Metanephros (tissue), 2 donors: ENCODE data around the gene CCDC157. TPM values are rescaled to one million over a fixed set of nuclear protein-coding genes. Genes with fewer than 3 reads are reported as not detected.

Source experiments
- small RNA-seq: library from RNA; depleted of rRNA; stranded (forward); fragments of <200 nt; gene quantifications from one replicate; pipeline ENCODE3, GENCODE V24; 2014; ENCODE audit warnings: low replicate concordance
- total RNA-seq: library from RNA; depleted of rRNA; stranded (reverse); fragments of >200 nt; gene quantifications from one replicate; pipeline ENCODE4 v1.2.3, GENCODE V29; 2014

Gene CCDC157
- 6.4 TPM for total RNA-seq

GRCh38 chr22:30356449-30357235 lies at the start of gene CCDC157, which contains the start of gene SF3A1:
CCDC157 (plus strand) TSS chr22:30357007; CDS start chr22:30366001, 8,994 bp downstream.
SF3A1 (minus strand) TSS chr22:30356894; CDS start chr22:30356792, 102 bp downstream.

GRCh38 chr22:30326706-30327362 lies 30.0 kb upstream of the CCDC157 start, which contains the start of gene TBC1D10A:
TBC1D10A (minus strand) TSS chr22:30326941; CDS start chr22:30326881, 60 bp downstream.

GRCh38 chr22:30386960-30387827 lies 30.4 kb downstream of the CCDC157 start, which contains the start of gene RNF215:
RNF215 (minus strand) TSS chr22:30387411; CDS start chr22:30387313, 98 bp downstream.

GRCh38 chr22:30396871-30397655 lies 40.3 kb downstream of the CCDC157 start, which contains the start of gene SEC14L2:
SEC14L2 (plus strand) TSS chr22:30397018; CDS start chr22:30397117, 99 bp downstream.

GRCh38 chr22:30425616-30426387 lies 69.0 kb downstream of the CCDC157 start, which contains the start of gene MTFP1:
MTFP1 (plus strand) TSS chr22:30425768; CDS start chr22:30425880, 112 bp downstream.

Small RNA genes lying within 50 kb of the gene (small RNA-seq; reads per million reads assigned to genes)
- gene AC004832.3 (not detected), gene RNU6-564P (not detected)

Other genes with a start within 250 kb of the CCDC157 start
- 2.7 TPM for gene LIF, start 110.2 kb upstream of the CCDC157 start, total RNA-seq
- 3.0 TPM for gene OSM, start 90.2 kb upstream of the CCDC157 start, total RNA-seq
- gene CASTOR1, start 67.5 kb upstream of the CCDC157 start, total RNA-seq, result 14.1 TPM
- 18.0 TPM for gene TBC1D10A, start 30.1 kb upstream of the CCDC157 start, total RNA-seq
- 60.0 TPM for gene SF3A1, start 113 bp upstream of the CCDC157 start, total RNA-seq
- gene RNF215, start 30.4 kb downstream of the CCDC157 start, total RNA-seq, result 22.1 TPM
- gene SEC14L2, start 40.0 kb downstream of the CCDC157 start, total RNA-seq, result 2.9 TPM
- 12.0 TPM for gene MTFP1, start 68.8 kb downstream of the CCDC157 start, total RNA-seq
- not detected for gene SEC14L3, start 115.0 kb downstream of the CCDC157 start, total RNA-seq
- gene SEC14L4, start 148.7 kb downstream of the CCDC157 start, total RNA-seq, result 0.99 TPM
- gene SEC14L6, start 189.7 kb downstream of the CCDC157 start, total RNA-seq, result 6.5 TPM
- 27.3 TPM for gene GAL3ST1, start 217.7 kb downstream of the CCDC157 start, total RNA-seq
- gene PES1, start 234.9 kb downstream of the CCDC157 start, total RNA-seq, result 51.5 TPM